SK-N-SH (cell line): ENCODE data around the gene ZCCHC10. TPM values are rescaled to one million over a fixed set of nuclear protein-coding genes. Genes with fewer than 3 reads are reported as not detected.

Experiments used
- CTCF ChIA-PET: fragments of 300-600, 350-600 bp; formaldehyde crosslinking; extraction: SDS; loops from one replicate; lab custom pipeline; 2021; lab: Yijun Ruan, JAX
- POLR2A ChIA-PET: fragments of 350-600 bp; sonication (Branson Sonifier 250); formaldehyde crosslinking; extraction: SDS; loops from one replicate; lab custom pipeline; 2020; ENCODE audit warnings: antibody characterized with exemption, inconsistent platforms; lab: Yijun Ruan, JAX
- DNase-seq: peaks from one replicate; pipeline ENCODE4 v3.0.0; 2012
- H2AFZ ChIP-seq: fragments of 200-600 bp; sonication (generic); 2 replicates; pipeline ENCODE4 v1.8.1; 2016; ENCODE audit warnings: antibody characterized with exemption, mild to moderate bottlenecking, low read depth
- H3F3A ChIP-seq: fragments of 200-600 bp; sonication (generic); replicated peaks from 2 replicates; pipeline ENCODE3; 2016; ENCODE audit warnings: antibody characterized with exemption, mild to moderate bottlenecking; ENCODE audit not compliant: insufficient read depth
- H3K27ac ChIP-seq, 2 experiments: fragments of 200-500 bp in 1 of 2; fragments of 200-600 bp in 1 of 2; sonication (Bioruptor generic) in 1 of 2; sonication (generic), shearing (Covaris generic) in 1 of 2; 2 replicates each; pipeline versions ENCODE4 v1.5.1 to v1.6.1; 2014 to 2016; ENCODE audit warnings: low read depth in 2 of 2, inconsistent platforms in 1 of 2, low read length in 1 of 2, mild to moderate bottlenecking in 1 of 2, mixed read lengths in 1 of 2
- H3K27me3 ChIP-seq: fragments of 200-600 bp; sonication (generic), shearing (Covaris generic); 2 replicates; pipeline ENCODE4 v1.6.1; 2016; ENCODE audit warnings: mixed run types; ENCODE audit not compliant: insufficient read depth
- H3K36me3 ChIP-seq, 2 experiments: fragments of 200-500 bp in 1 of 2; fragments of 200-600 bp in 1 of 2; sonication (Bioruptor generic) in 1 of 2; sonication (generic) in 1 of 2; replicated peaks in 1 of 2; 2 replicates each; pipeline versions ENCODE3 to v1.5.1; 2014 to 2016; ENCODE audit warnings: low read length in 1 of 2, mild to moderate bottlenecking in 1 of 2; ENCODE audit not compliant: insufficient read depth in 2 of 2, control insufficient read depth in 1 of 2
- H3K4me1 ChIP-seq, 2 experiments: fragments of 200-500 bp in 1 of 2; fragments of 200-600 bp in 1 of 2; sonication (Bioruptor generic) in 1 of 2; sonication (generic), shearing (Covaris generic) in 1 of 2; 2 replicates each; pipeline versions ENCODE4 v1.5.1 to v1.6.1; 2014 to 2016; ENCODE audit warnings: low read depth in 1 of 2, low read length in 1 of 2, mixed run types in 1 of 2; ENCODE audit not compliant: insufficient read depth in 2 of 2, control insufficient read depth in 1 of 2
- H3K4me2 ChIP-seq: fragments of 200-600 bp; sonication (generic), shearing (Covaris generic); 2 replicates; pipeline ENCODE4 v1.6.1; 2017; ENCODE audit warnings: mixed run types
- H3K4me3 ChIP-seq, 2 experiments: fragments of 200-500 bp in 1 of 2; fragments of 200-600 bp in 1 of 2; sonication (Bioruptor generic) in 1 of 2; sonication (generic), shearing (Covaris generic) in 1 of 2; 2 replicates each; pipeline versions ENCODE4 v1.5.1 to v1.8.1; 2014 to 2016; ENCODE audit warnings: low read depth in 2 of 2, inconsistent platforms in 1 of 2, low read length in 1 of 2, mild to moderate bottlenecking in 1 of 2, mixed read lengths in 1 of 2, moderate library complexity in 1 of 2
- H3K79me2 ChIP-seq: fragments of 200-600 bp; sonication (generic); 2 replicates; pipeline ENCODE4 v1.8.1; 2017; ENCODE audit warnings: mild to moderate bottlenecking; ENCODE audit not compliant: insufficient read depth
- H3K9ac ChIP-seq: fragments of 200-600 bp; sonication (generic); 2 replicates; pipeline ENCODE4 v1.6.1; 2017; ENCODE audit warnings: mixed run types
- H3K9me2 ChIP-seq: fragments of 200-600 bp; sonication (generic); 2 replicates; pipeline ENCODE4 v1.6.1; 2017; ENCODE audit warnings: mixed run types
- H3K9me3 ChIP-seq: fragments of 200-600 bp; sonication (generic); 2 replicates; pipeline ENCODE4 v1.6.1; 2017; ENCODE audit warnings: mixed run types, mild to moderate bottlenecking, moderate library complexity
- H4K20me1 ChIP-seq: fragments of 200-600 bp; sonication (generic); 2 replicates; pipeline ENCODE4 v1.6.1; 2017; ENCODE audit warnings: mild to moderate bottlenecking, mixed run types; ENCODE audit not compliant: insufficient read depth
- ELF1 ChIP-seq: IDR thresholded peaks from 2 replicates; pipeline ENCODE4 v1.4.0; 2012
- EP300 ChIP-seq, 2 experiments: IDR thresholded peaks; 2 replicates each; pipeline versions ENCODE4 v1.4.0 to v1.6.1; 2012; ENCODE audit warnings: borderline replicate concordance in 1 of 2, low read depth in 1 of 2, low read length in 1 of 2
- EZH2phosphoT487 ChIP-seq: fragments of 200-600 bp; sonication (generic); IDR thresholded peaks from 2 replicates; pipeline ENCODE4 v1.6.1; 2017; ENCODE audit warnings: low read depth, mixed run types, mild to moderate bottlenecking, antibody characterized with exemption, moderate library complexity, borderline replicate concordance
- FOSL2 ChIP-seq: IDR thresholded peaks from 2 replicates; pipeline ENCODE4 v1.4.0; 2012; ENCODE audit warnings: low read depth, mild to moderate bottlenecking, moderate library complexity, borderline replicate concordance
- FOXJ3 ChIP-seq: sonication (generic); formaldehyde crosslinking; IDR thresholded peaks from 2 replicates; pipeline ENCODE4 v1.5.1; 2020; ENCODE audit warnings: mild to moderate bottlenecking, missing genetic modification reagents
- FOXM1 ChIP-seq: IDR thresholded peaks from 2 replicates; pipeline ENCODE4 v1.4.0; 2012; ENCODE audit warnings: low read depth, mild to moderate bottlenecking
- MEF2A ChIP-seq: IDR thresholded peaks from 2 replicates; pipeline ENCODE4 v1.4.0; 2012; ENCODE audit warnings: low read depth, borderline replicate concordance
- NFIC ChIP-seq: IDR thresholded peaks from 2 replicates; pipeline ENCODE4 v1.4.0; 2012; ENCODE audit warnings: borderline replicate concordance
- RAD21 ChIP-seq: IDR thresholded peaks from 2 replicates; pipeline ENCODE4 v1.6.1; 2012; ENCODE audit warnings: mild to moderate bottlenecking, low read length
- REST ChIP-seq: IDR thresholded peaks from 2 replicates; pipeline ENCODE4 v1.6.1; 2012; ENCODE audit warnings: mild to moderate bottlenecking, low read depth, low read length, moderate library complexity
- SIN3A ChIP-seq: IDR thresholded peaks from 2 replicates; pipeline ENCODE4 v1.6.1; 2012; ENCODE audit warnings: low read depth, mild to moderate bottlenecking, low read length, moderate library complexity, borderline replicate concordance
- SMC3 ChIP-seq: IDR thresholded peaks from 2 replicates; pipeline ENCODE4 v1.6.1; 2012; ENCODE audit warnings: low read depth, low read length, improper control_type of control experiment
- TAF1 ChIP-seq: IDR thresholded peaks from 2 replicates; pipeline ENCODE4 v1.6.1; 2012; ENCODE audit warnings: low read depth, mild to moderate bottlenecking, low read length, moderate library complexity, borderline replicate concordance
- USF1 ChIP-seq: IDR thresholded peaks from 2 replicates; pipeline ENCODE4 v1.4.0; 2012; ENCODE audit warnings: low read depth, borderline replicate concordance
- YY1 ChIP-seq: IDR thresholded peaks from 2 replicates; pipeline ENCODE4 v1.4.0; 2012; ENCODE audit warnings: low read depth, mild to moderate bottlenecking
- WGBS: methylation state at CpG from one replicate; pipeline ENCODE4 v1.1.6; 2017; ENCODE audit warnings: low lambda C conversion rate; 5-methylcytosine and 5-hydroxymethylcytosine counted together
- polyA plus RNA-seq, 3 experiments: library from polyadenylated mRNA; depleted of rRNA; stranded (reverse); fragments of >200 nt; gene quantifications; 2 replicates each; pipeline ENCODE4 v1.2.3, GENCODE V29; 2012
- TF ChIP-seq, protein P1 (sequence below): IDR thresholded peaks from 2 replicates; pipeline ENCODE4 v1.4.0; 2012; ENCODE audit warnings: low read depth
- TF ChIP-seq, protein P2 (sequence below): fragments of 150-350 bp; IDR thresholded peaks from 2 replicates; pipeline ENCODE4 v1.6.1; 2017; ENCODE audit warnings: antibody characterized with exemption, low read length, low read depth, borderline replicate concordance
- TF ChIP-seq, protein P3 (sequence below): IDR thresholded peaks from 2 replicates; pipeline ENCODE4; 2012
- TF ChIP-seq, protein P4 (sequence below): fragments of 150-350 bp; IDR thresholded peaks from 2 replicates; pipeline ENCODE4 v1.6.1; 2016; ENCODE audit warnings: mild to moderate bottlenecking, low read depth, low read length

ZCCHC10 gene
- polyA plus RNA-seq, 1 of the 3 experiments (the other 2 are of a cell fraction) = 28.4 TPM

DNA sequence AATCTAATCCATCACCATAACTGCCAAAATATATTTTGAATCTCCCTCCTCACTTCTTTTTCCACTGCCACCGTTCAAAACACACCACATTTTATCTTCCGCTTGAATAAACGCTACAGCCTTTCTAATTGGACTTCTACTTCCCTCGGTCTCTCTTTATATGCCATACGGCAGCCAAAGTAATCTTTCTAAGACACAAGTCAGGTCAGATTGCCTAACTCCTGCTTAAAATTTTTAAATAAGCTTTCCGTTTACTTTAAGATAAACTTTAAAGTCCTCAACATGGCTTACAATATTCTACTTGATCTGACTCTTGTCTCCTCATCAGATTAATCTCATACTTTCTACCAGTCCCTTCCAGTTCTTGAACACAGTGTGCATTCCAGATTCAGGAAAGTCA, 72.6 kb downstream of the ZCCHC10 start:
- Histone ChIP-seq H2AFZ (no peak overlapping the region), H3K9ac (no peak overlapping the region), H3K4me1 (peaks cover 0 to 5% of the 10 kb centered on the region in 2 experiments; a peak in 2 of 4 replicates), H3K4me3 (no peak overlapping the region), H3K27ac (0 out of 4 replicates have a peak overlapping the region, but pooled peaks of 1 of the 2 experiments have one; percentile 5), H3K36me3 (peaks cover 5 to 35% of the 10 kb centered on the region in 2 experiments), H3K4me2 (no peak overlapping the region), H3F3A (peaks cover 23% of the 10 kb centered on the region), H3K79me2 (peaks cover 100% of the 10 kb centered on the region), H3K27me3 (no peaks in the 10 kb centered on the region), H4K20me1 (peaks cover 95% of the 10 kb centered on the region), H3K9me2 (no peaks in the 10 kb centered on the region), H3K9me3 (no peaks in the 10 kb centered on the region)
- ChIA-PET CTCF (interaction anchor here (0.6 kb wide), 1 partner anchor 13 kb away, joined by 3 read pairs; no protein-coding TSS in a partner anchor), POLR2A (interaction anchor here (1.4 kb wide), 1 partner anchor 10 kb away, joined by 3 read pairs; the partner anchor contains the start of gene AFF4)
- WGBS = 97% methylated on average over 6 of the region's 6 CpGs
- no peak for DNase-seq
- TF ChIP-seq ELF1 (no peak), RAD21 (no peak), TAF1 (no peak), EP300 (IDR thresholded peaks at IDR 0.05; ENCODE audit: borderline replicate concordance in 1 of 2, low read depth in 1 of 2, low read length in 1 of 2) (no peak), REST (no peak), SMC3 (no peak), FOXM1 (no peak), NFIC (no peak), EZH2phosphoT487 (no peak)
- TF ChIP-seq, protein P1, sequence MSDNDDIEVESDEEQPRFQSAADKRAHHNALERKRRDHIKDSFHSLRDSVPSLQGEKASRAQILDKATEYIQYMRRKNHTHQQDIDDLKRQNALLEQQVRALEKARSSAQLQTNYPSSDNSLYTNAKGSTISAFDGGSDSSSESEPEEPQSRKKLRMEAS = no peak
- TF ChIP-seq, protein P2, sequence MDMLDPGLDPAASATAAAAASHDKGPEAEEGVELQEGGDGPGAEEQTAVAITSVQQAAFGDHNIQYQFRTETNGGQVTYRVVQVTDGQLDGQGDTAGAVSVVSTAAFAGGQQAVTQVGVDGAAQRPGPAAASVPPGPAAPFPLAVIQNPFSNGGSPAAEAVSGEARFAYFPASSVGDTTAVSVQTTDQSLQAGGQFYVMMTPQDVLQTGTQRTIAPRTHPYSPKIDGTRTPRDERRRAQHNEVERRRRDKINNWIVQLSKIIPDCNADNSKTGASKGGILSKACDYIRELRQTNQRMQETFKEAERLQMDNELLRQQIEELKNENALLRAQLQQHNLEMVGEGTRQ = no peak

- no peaks in the 10 kb centered on the region for H3K9me3 ChIP-seq
- H3K4me2 ChIP-seq = no peak overlapping the region
- H3K4me3 ChIP-seq = no peak overlapping the region
- H3K9ac ChIP-seq = no peak overlapping the region
- peaks cover 95% of the 10 kb centered on the region for H4K20me1 ChIP-seq
- DNase-seq = no peak
- peaks cover 100% of the 10 kb centered on the region for H3K79me2 ChIP-seq
- CTCF ChIA-PET = interaction anchor here (1.3 kb wide), 1 partner anchor 23 kb away, joined by 3 read pairs; no protein-coding TSS in a partner anchor
- H3K27ac ChIP-seq = no peak overlapping the region
- H3K4me1 ChIP-seq = peaks cover 0 to 14% of the 10 kb centered on the region in 2 experiments; a peak in 2 of 4 replicates
- POLR2A ChIA-PET = no interaction called here
- H2AFZ ChIP-seq = no peak overlapping the region
- H3F3A ChIP-seq = peaks cover 25% of the 10 kb centered on the region
- 94% methylated on average over 2 of the region's 2 CpGs for WGBS
- H3K9me2 ChIP-seq = no peaks in the 10 kb centered on the region
- no peaks in the 10 kb centered on the region for H3K27me3 ChIP-seq
- peaks cover 5 to 35% of the 10 kb centered on the region in 2 experiments for H3K36me3 ChIP-seq
- no peak for TF ChIP-seq FOXM1
- TF ChIP-seq, protein P3, sequence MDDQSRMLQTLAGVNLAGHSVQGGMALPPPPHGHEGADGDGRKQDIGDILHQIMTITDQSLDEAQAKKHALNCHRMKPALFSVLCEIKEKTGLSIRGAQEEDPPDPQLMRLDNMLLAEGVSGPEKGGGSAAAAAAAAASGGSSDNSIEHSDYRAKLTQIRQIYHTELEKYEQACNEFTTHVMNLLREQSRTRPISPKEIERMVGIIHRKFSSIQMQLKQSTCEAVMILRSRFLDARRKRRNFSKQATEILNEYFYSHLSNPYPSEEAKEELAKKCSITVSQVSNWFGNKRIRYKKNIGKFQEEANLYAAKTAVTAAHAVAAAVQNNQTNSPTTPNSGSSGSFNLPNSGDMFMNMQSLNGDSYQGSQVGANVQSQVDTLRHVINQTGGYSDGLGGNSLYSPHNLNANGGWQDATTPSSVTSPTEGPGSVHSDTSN = no peak
- TF ChIP-seq, protein P2 = no peak
- TF ChIP-seq, protein P4, sequence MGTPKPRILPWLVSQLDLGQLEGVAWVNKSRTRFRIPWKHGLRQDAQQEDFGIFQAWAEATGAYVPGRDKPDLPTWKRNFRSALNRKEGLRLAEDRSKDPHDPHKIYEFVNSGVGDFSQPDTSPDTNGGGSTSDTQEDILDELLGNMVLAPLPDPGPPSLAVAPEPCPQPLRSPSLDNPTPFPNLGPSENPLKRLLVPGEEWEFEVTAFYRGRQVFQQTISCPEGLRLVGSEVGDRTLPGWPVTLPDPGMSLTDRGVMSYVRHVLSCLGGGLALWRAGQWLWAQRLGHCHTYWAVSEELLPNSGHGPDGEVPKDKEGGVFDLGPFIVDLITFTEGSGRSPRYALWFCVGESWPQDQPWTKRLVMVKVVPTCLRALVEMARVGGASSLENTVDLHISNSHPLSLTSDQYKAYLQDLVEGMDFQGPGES = no peak
- TF ChIP-seq ELF1 = no peak
- TF ChIP-seq YY1 = no peak
- no peak for TF ChIP-seq USF1
- no peak for TF ChIP-seq SIN3A
- no peak for TF ChIP-seq FOSL2
- TF ChIP-seq FOXJ3 (CRISPR knock-in tag) = no peak
- TF ChIP-seq MEF2A = no peak
These were observed 73.5 kb downstream of the ZCCHC10 start for GRCh38 chr5:132952829-132953228.
